DND-41 (cell line): ENCODE results near the gene IL1B.

ENCODE experiments used
- CTCF ChIP-seq: IDR thresholded peaks from 2 replicates; pipeline ENCODE4 v1.5.1; 2012; ENCODE audit warnings: borderline replicate concordance, low read length, moderate library complexity, mild to moderate bottlenecking; ENCODE audit not compliant: poor library complexity, severe bottlenecking; ENCODE audit errors: extremely low read depth
- EZH2 ChIP-seq: IDR thresholded peaks from 3 replicates; pipeline ENCODE4 v1.6.1; 2012; ENCODE audit warnings: borderline replicate concordance, low read depth, mild to moderate bottlenecking, moderate library complexity, low read length, inconsistent platforms; ENCODE audit not compliant: severe bottlenecking

- TF ChIP-seq CTCF (no peak), EZH2 (no peak)
Observed at GRCh38 chr2:112834396-112835037, 2.1 kb downstream of the IL1B start.
